GM18526 (cell line): ENCODE data around the gene PRKAR1B.

Source experiments
- POLR2A ChIP-seq: IDR thresholded peaks from 3 replicates; pipeline ENCODE4 v1.6.1; 2011; ENCODE audit not compliant: insufficient read length; ENCODE audit errors: extremely low read depth

Gene PRKAR1B

DNA sequence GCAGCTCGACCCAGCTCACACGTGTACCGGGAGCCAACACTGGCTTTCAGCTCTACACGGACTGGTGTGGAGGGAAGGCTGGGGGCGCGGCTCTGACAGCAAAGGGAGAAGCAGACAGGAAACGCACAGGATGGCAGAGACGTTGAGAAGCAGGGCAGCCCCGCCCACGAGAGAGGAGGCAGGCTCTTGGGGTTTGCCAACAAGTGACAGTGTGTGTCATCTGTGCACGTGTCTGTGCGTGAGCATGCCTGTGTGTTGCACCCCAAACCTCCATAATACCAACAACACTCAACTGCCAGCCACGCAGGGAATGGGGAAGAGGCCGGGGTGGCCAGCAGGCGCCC, 143.0 kb downstream of the PRKAR1B start:
- TF ChIP-seq POLR2A = no peak

DNA sequence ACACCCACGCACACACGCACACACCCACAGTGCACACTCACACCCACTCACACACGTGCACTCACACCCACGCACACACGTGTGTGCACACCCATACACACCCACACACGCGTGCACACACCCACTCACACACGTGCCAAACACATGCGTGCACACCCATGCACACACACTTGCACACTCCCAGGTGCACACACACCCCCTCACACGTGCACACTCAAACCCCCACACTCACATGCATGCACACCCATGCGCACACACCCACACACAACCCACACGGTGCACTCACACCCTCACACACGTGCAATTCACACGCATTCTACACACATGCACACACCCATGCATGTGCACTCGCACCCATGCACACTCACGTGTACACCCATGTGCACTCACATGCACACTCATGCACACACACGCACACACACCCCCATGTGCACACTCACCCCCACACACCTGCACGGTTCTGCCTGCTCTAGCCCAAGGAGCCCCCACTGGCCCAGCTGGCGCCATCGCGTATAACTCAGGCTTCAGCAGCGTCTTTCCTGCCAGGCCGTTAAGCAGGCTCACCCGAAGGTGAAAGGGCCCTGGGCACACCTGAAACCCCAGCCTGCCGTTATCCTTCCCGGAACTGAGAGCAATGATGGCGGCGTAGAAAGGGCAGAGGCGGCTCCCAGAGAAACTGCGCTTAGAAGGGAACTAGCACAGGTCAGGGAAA, 143.5 kb downstream of the PRKAR1B start:
- no peak for TF ChIP-seq POLR2A

DNA sequence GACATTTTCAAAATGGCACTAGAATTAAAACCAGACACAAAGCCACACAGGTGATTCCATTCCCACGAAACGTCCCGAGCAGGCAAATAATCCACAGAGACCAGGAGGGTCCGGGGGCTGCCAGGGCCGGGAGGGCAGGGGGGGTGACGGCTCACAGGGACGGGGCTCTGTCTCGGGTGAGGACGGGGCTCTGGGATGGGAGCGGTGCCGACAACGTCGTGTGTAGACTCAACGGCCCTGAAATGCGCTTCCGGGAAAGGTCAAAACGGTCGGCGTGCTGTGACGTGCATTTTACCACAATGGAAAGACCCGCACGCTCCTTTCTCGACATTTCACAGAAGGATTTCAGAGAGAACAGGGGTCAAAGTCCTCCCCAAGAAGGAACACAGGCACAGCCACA, 144.2 kb downstream of the PRKAR1B start:
- TF ChIP-seq POLR2A = no peak

DNA sequence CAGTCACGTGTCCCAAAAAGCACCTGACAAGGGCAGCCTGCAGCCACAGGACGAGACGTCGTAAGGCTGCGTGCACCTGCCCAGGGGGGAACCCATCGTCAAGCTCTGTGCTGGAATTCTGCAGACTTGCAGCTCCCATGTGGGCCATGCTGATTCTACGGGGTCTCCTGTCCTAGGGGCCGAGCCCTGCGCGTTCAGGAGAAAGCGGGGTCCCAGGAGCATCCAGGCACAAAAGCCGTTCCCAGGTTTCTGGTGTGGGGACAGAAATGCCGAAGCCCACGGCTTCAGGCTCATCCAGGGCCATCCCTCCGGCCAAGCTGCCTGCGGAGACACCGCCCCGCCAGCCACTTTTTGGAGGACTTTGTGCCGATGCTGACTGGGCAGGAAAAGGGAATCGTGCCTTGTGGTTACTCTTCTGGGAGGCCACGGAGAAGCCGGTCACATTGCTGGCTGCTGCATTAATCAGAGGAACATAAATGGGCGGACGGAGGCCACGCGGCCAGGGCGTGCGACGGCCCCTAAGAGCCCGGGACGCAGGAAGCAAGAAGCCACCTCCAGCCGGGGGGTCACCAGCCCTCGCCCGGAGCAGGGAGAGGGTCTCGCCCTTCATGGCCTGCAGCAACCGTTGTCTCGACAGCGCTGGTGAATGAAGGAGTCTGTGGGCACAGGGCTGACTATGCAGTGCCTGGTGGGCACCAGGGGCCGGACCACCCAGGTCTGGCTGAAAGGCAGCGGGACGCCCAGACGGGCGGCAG, 144.8 kb downstream of the PRKAR1B start:
- TF ChIP-seq POLR2A = no peak

DNA sequence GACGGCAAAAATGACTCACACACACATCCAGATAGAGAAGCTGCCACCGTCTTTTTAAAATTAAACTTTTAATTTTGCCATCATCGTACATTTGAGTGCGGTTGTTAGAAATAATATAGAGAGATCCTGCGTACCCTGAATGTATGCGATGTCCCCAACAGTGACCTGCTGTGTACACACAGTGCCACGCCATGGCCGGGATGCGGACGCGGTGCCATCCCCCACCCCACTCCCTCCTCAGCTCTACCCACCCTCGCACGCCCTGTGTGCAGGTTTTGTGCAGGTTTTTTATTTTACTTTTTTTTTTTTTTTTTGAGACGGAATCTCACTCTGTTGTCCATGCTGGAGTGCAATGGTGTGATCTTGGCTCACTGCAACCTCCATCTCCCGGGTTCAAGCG, 148.7 kb downstream of the PRKAR1B start:
- TF ChIP-seq POLR2A = no peak

DNA sequence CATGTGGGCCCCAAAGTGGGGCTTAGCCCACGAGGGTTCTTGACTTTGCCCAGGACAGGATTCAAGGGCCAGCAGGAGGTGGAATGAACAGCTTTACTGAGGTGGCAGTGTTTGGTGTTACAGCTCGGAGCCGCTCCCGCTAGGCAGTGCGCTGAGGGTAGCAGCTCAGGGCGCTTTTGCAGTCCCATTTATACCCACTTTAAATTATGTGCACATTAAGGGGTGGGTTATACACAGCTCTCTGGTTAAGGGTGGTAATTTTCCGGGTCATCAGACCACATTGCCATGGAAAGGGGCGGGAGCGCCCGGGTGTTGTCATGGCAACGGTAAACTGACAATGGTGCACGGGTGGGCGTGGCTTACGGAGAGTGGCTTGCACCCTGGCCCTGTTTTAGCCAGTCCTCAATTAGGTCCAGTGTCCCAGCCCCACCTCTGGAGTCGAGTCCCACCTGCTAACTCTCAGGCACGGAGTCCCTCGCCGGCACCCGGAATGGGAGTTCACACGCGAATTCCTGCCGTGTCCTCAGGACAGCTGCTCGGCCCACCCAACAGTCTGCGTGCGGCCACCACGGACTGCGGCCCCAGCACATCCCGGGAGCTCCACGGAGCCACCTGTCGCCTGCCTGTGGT, 149.2 kb downstream of the PRKAR1B start:
- TF ChIP-seq POLR2A = no peak

DNA sequence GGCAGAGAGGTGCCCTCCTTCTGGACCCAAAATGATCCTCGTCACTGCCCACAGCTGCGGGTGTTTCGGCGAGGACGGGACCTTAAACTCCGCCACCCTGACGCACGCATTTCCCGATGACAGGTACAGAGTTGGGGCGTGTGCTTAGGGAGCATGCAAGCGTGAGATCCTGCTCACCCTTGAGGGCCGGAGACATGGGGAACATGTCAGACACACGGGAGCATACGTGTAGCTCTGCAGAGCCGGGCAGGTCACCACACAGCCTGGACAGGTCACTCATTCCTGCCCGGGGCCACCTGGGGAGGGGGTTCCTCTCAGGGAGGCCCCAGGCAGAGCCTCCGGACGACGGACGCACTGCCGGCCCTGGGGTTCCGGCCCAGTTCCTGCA, 149.8 kb downstream of the PRKAR1B start:
- TF ChIP-seq POLR2A = no peak

DNA sequence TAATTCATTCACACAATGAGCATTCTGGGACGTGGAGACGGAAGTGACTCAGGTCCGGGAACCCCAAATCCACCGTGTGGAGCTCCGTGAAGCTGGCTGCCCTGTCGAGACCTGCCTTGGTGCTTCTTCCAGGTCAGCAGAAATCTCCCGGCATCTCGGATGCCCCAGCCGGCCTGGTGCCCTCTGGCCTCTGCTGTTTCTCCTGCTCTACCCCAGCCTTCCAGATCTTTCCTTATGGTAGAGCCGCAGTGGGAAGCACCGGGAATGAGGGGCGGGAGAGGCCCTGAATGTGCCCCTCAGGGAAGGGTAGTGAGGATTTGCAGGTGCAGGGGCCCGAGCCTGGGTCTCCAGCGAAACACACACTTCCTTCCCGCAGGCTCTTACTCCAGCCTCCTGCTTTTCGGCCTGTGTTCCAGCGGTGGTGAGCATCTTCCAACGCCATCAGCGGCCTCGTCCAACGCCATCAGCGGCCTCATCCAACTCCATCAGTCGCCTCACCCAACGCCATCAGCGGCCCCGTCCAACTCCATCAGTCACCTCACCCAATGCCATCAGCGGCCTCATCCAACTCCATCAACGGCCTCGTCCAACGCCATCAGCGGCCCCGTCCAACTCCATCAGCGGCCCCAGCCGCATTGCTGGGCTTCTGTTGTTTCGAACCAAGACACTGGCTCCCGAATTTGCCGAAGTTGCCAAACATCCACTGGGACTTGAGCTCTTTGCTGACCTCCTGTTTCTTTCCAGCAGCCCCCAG, 150.4 kb downstream of the PRKAR1B start:
- no peak for TF ChIP-seq POLR2A

DNA sequence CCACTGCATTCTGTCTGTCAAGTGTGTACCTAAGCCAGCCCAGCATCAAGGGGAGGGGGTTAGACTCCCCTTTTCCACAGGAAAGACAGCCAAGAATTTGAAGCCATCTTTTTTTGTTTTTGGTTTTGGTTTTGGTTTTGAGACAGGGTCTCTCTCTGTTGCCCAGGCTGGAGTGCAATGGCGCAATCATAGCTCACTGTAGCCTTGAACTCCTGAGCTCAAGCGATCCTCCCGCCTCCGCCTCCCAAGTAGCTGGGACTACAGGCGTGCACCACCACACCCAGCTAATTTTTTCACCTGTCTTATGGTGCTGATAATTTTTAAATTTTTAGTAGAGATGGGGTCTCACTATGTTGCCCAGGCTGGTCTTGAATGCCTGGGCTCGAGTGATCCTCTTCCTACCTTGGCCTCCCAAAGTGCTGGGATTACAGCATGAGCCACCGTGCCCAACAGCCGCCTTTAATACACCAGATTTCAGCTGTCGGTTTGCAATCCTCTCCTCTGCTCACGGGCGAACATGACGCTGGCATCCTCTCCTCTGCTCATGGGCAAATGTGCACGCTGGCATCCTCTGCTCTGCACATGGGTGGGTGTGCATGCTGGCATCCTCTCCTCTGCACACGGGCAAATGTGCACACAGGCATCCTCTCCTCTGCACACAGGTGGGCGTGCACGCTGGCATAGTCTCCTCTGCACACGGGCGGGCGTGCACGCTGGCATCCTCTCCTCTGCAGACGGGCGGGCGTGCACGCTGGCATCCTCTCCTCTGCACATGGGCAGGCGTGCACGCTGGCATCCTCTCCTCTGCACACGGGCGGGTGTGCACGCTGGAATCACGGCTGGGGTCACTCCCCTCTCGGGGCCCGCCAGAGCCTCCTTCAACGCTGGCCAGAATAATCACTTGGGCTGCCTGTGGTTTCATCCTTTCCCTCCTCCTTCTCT, 151.4 kb downstream of the PRKAR1B start:
- TF ChIP-seq POLR2A = no peak

DNA sequence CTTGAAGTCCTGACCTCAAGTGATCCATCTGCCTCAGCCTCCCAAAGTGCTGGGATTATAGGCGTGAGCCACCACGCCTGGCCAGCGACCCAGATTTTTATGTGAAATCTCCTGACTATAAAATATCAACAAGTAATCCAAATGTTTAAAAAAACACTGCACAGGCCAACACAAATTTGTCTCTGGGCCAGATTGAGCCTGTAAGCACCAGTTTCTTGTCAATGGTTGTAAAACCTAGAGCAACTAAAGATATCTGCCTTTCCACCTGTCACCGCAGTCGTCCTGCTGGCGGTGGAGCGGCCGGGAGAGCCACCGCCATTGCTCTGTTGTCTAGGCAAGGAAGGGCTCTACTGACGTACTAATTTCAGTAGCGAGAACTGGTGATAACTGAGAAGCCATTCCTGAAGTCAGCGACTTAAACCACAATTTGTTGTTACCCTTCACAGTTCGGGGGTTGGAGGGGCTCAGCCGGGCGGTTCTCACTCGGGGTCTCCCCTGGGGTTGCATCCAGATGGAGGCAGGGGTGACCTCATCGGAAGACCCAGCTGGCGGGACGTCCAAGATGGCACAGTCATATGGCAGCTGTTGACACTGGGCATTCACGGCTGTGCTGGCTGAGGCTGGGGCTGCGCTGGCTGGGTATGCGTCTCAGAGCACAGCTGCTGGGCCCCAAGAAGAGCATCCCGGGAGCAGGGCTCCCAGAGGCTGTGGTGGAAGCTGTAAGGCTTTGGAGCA, 152.3 kb downstream of the PRKAR1B start:
- TF ChIP-seq POLR2A = no peak

DNA sequence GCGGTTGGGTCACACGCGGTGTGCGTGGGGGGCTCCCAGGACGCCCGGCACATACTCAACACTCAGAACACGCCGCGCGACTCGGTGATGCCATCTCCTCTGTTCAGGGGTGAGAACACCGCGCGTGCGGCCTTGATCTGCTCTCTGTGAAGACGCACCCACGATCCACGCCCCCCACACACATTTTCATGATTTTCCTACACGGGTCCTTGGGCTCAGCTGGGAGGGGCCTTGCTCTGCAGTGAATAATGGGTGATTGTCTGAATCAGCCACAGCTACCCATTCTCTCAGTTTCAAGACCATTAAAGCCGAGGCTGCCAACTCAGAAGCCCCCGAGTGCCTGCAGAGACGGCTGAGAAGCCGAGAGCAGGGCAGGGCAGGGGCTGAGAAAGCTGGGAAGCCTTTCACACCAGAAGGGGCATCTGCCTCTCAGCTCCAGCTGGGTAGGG, 153.1 kb downstream of the PRKAR1B start:
- no peak for TF ChIP-seq POLR2A

DNA sequence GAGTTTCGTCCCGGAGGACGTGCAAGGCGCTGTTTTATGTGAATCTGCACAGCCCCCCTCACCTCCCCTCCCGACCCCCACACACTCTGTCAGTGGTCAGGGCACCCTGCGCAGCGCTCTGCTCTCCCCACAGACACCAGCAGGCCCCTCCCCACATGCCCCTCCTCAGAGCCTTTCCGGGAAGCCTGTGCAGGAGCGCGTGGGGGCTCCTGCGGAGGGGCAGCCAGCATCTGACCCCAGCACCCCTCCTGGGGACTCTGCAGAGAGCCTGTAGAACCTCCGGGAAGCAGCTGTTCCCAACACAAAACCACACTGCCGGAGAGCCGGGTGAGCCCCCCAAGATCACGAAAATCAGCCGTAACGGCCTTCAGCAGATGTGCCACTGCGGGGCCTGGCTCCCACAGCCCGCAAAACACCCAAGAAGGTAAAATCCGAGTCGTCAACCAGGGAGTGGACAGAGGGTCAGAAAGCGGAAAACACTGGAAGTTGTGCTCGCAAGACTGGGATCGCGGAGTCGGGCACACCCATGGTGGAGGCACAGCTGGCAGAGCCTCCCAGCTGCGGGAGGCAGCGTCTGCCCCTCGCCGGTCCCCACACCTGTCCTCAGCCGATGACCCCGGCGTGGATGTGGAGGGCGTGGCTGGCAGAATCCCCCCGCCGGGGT, 153.7 kb downstream of the PRKAR1B start:
- TF ChIP-seq POLR2A = no peak
